GM21619 (cell line): Measurements from ENCODE around the gene TCERG1L.
"Not testable (repeated sequence)": the region's sequence is repeated elsewhere in the genome, so short reads cannot be mapped to it uniquely, and the experiment has no call there.

Experiments used
- ATAC-seq: cut with Tn5 transposase; IDR thresholded peaks from one replicate; pipeline ENCODE4 v1.9.1; 2021; ENCODE audit not compliant: unreplicated experiment

TCERG1L gene

GRCh38 chr10:131174211-131174565 is 137.3 kb downstream of the TCERG1L start:
- no peak for ATAC-seq

GRCh38 chr10:131173484-131174210 is 137.9 kb downstream of the TCERG1L start:
- ATAC-seq = no peak

- ATAC-seq = no peak
Measured at GRCh38 chr10:131172433-131172832, 139.1 kb downstream of the TCERG1L start.

GRCh38 chr10:131169146-131169545 is 142.4 kb downstream of the TCERG1L start:
- no peak for ATAC-seq

GRCh38 chr10:131168238-131168875 is 143.2 kb downstream of the TCERG1L start:
- ATAC-seq = no peak

- ATAC-seq = no peak
Measured at GRCh38 chr10:131167036-131167860, 144.3 kb downstream of the TCERG1L start.

- ATAC-seq = no peak
Measured at GRCh38 chr10:131166486-131166885, 145.0 kb downstream of the TCERG1L start.

GRCh38 chr10:131165092-131165491 is 146.4 kb downstream of the TCERG1L start:
- ATAC-seq = no peak

GRCh38 chr10:131162866-131163843 is 148.4 kb downstream of the TCERG1L start:
- no peak for ATAC-seq

- no peak for ATAC-seq
Measured at GRCh38 chr10:131162211-131162610, 149.3 kb downstream of the TCERG1L start.

- ATAC-seq = no peak
Measured at GRCh38 chr10:131161087-131161486, 150.4 kb downstream of the TCERG1L start.

- ATAC-seq = no peak
Measured at GRCh38 chr10:131160219-131160875, 151.2 kb downstream of the TCERG1L start.

GRCh38 chr10:131159771-131160170 is 151.8 kb downstream of the TCERG1L start:
- ATAC-seq = no peak

GRCh38 chr10:131158695-131159094 is 152.8 kb downstream of the TCERG1L start:
- ATAC-seq = no peak

GRCh38 chr10:131157899-131158298 is 153.6 kb downstream of the TCERG1L start:
- ATAC-seq = no peak

- no peak for ATAC-seq
Measured at GRCh38 chr10:131155876-131156230, 155.7 kb downstream of the TCERG1L start.

- ATAC-seq = no peak
Measured at GRCh38 chr10:131155218-131155875, 156.2 kb downstream of the TCERG1L start.

GRCh38 chr10:131154306-131155025 is 157.1 kb downstream of the TCERG1L start:
- ATAC-seq = no peak

- not testable (repeated sequence) for ATAC-seq
Measured at GRCh38 chr10:131152456-131152855, 159.1 kb downstream of the TCERG1L start.
